ENCODE measurements around the gene TRAPPC2. TPM values are rescaled to one million over a fixed set of nuclear protein-coding genes. Genes with fewer than 3 reads are reported as not detected.

TRAPPC2 gene
- total RNA-seq, 4 donors from 2014 or later = 5.6 to 48.0 (median 22.8) TPM

GRCh38 chrX:13755254-13755653 is 20.8 kb upstream of the TRAPPC2 start:
- Histone ChIP-seq H3K36me3 (peaks cover 0 to 2% of the 10 kb centered on the region in 2 donors), H3K27ac (no peak overlapping the region), H3K4me3 (no peak overlapping the region), H3K27me3 (no peaks in the 10 kb centered on the region), H3K4me1 (no peaks in the 10 kb centered on the region), H3K9me3 (no peaks in the 10 kb centered on the region)
- TF ChIP-seq POLR2A (IDR thresholded peaks at IDR 0.05) (no peak), CTCF (IDR thresholded peaks at IDR 0.05) (no peak)
- DNase-seq = no peak
- intact Hi-C loops (cut with DNase I; ENCODE audit: low total_unique reads) = no loop called here

GRCh38 chrX:13754765-13755164 is 20.3 kb upstream of the TRAPPC2 start:
- DNase-seq = no peak
- TF ChIP-seq POLR2A (IDR thresholded peaks at IDR 0.05) (no peak), CTCF (IDR thresholded peaks at IDR 0.05) (no peak)
- H3K27ac ChIP-seq = no peak overlapping the region
- no peak overlapping the region for H3K4me3 ChIP-seq
- H3K9me3 ChIP-seq = no peaks in the 10 kb centered on the region
- H3K27me3 ChIP-seq = no peaks in the 10 kb centered on the region
- no peaks in the 10 kb centered on the region for H3K4me1 ChIP-seq
- intact Hi-C loops (cut with DNase I; ENCODE audit: low total_unique reads) = no loop called here
- H3K36me3 ChIP-seq = peaks cover 0 to 2% of the 10 kb centered on the region in 2 donors

GRCh38 chrX:13752646-13753045 is 18.2 kb upstream of the TRAPPC2 start:
- intact Hi-C loops (cut with DNase I; ENCODE audit: low total_unique reads) = no loop called here
- no peak for DNase-seq

GRCh38 chrX:13752141-13752540 is 17.7 kb upstream of the TRAPPC2 start:
- Histone ChIP-seq H3K4me3 (no peak overlapping the region), H3K9me3 (no peaks in the 10 kb centered on the region), H3K36me3 (peaks cover 0 to 2% of the 10 kb centered on the region in 2 donors), H3K4me1 (no peaks in the 10 kb centered on the region), H3K27me3 (no peaks in the 10 kb centered on the region), H3K27ac (no peak overlapping the region)
- TF ChIP-seq POLR2A (IDR thresholded peaks at IDR 0.05) (no peak), CTCF (IDR thresholded peaks at IDR 0.05) (no peak)
- no peak for DNase-seq
- intact Hi-C loops (cut with DNase I; ENCODE audit: low total_unique reads) = no loop called here

More at GRCh38 chrX:13752646-13753045, 18.2 kb upstream of the TRAPPC2 start:
- TF ChIP-seq CTCF (IDR thresholded peaks at IDR 0.05) = no peak
- TF ChIP-seq POLR2A (IDR thresholded peaks at IDR 0.05) = no peak
- H3K27ac ChIP-seq = no peak overlapping the region
- H3K36me3 ChIP-seq = peaks cover 0 to 2% of the 10 kb centered on the region in 2 donors
- no peaks in the 10 kb centered on the region for H3K9me3 ChIP-seq
- no peaks in the 10 kb centered on the region for H3K27me3 ChIP-seq
- H3K4me1 ChIP-seq = no peaks in the 10 kb centered on the region
- no peak overlapping the region for H3K4me3 ChIP-seq

- intact Hi-C loops (cut with DNase I; ENCODE audit: low total_unique reads) = no loop called here
- Histone ChIP-seq H3K36me3 (no peaks in the 10 kb centered on the region), H3K27ac (no peak overlapping the region), H3K4me3 (no peak overlapping the region), H3K4me1 (no peaks in the 10 kb centered on the region), H3K27me3 (no peaks in the 10 kb centered on the region), H3K9me3 (no peaks in the 10 kb centered on the region)
- TF ChIP-seq POLR2A (IDR thresholded peaks at IDR 0.05) (no peak), CTCF (IDR thresholded peaks at IDR 0.05) (no peak)
- DNase-seq = no peak
Observed at GRCh38 chrX:13750812-13751211, 16.4 kb upstream of the TRAPPC2 start.

Data from uterus (tissue), 4 donors.